ENCODE results near the gene CIAO2A. TPM values are rescaled to one million over a fixed set of nuclear protein-coding genes. Genes with fewer than 3 reads are reported as not detected.

The CIAO2A gene
- total and polyA plus RNA-seq, 8 donors = 51.4 to 73.0 (median 59.2) TPM

DNA sequence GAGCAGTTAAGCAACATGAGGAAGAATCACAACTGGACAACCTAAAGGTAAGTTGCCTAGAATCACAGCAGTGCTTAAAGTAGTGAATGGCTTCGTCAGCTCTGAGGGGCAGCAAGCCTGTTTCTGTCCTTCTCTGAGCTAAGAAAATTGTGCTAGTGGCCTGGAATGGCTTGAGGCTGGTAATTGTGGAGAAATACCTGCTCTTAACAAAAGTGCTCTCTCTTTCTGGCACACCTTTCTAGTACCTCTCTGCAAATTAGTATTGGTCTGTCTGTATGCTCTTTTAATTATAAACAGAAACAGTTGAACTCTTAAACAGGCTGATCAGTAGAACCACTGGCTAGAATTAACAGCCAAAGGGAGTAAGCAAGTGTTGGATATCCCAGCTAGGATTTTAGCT lies 13.7 kb upstream of the CIAO2A start:
- peaks cover 31 to 99% of the 10 kb centered on the region in 2 donors for H3K4me1 ChIP-seq
- H3K27ac ChIP-seq = peak overlapping the region in 1 of 2 donors; percentile 53
- H3K9me3 ChIP-seq = no peaks in the 10 kb centered on the region
- intact Hi-C loops (cut with DNase I) = no loop called here
- no peaks in the 10 kb centered on the region for H3K27me3 ChIP-seq
- peak; percentile 72 for ATAC-seq
- no peak for DNase-seq
- H3K36me3 ChIP-seq = peaks cover 0 to 1% of the 10 kb centered on the region in 2 donors
- H3K4me3 ChIP-seq = no peak overlapping the region
- TF ChIP-seq, protein P1, sequence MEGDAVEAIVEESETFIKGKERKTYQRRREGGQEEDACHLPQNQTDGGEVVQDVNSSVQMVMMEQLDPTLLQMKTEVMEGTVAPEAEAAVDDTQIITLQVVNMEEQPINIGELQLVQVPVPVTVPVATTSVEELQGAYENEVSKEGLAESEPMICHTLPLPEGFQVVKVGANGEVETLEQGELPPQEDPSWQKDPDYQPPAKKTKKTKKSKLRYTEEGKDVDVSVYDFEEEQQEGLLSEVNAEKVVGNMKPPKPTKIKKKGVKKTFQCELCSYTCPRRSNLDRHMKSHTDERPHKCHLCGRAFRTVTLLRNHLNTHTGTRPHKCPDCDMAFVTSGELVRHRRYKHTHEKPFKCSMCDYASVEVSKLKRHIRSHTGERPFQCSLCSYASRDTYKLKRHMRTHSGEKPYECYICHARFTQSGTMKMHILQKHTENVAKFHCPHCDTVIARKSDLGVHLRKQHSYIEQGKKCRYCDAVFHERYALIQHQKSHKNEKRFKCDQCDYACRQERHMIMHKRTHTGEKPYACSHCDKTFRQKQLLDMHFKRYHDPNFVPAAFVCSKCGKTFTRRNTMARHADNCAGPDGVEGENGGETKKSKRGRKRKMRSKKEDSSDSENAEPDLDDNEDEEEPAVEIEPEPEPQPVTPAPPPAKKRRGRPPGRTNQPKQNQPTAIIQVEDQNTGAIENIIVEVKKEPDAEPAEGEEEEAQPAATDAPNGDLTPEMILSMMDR (IDR thresholded peaks at IDR 0.05) = no peak

DNA sequence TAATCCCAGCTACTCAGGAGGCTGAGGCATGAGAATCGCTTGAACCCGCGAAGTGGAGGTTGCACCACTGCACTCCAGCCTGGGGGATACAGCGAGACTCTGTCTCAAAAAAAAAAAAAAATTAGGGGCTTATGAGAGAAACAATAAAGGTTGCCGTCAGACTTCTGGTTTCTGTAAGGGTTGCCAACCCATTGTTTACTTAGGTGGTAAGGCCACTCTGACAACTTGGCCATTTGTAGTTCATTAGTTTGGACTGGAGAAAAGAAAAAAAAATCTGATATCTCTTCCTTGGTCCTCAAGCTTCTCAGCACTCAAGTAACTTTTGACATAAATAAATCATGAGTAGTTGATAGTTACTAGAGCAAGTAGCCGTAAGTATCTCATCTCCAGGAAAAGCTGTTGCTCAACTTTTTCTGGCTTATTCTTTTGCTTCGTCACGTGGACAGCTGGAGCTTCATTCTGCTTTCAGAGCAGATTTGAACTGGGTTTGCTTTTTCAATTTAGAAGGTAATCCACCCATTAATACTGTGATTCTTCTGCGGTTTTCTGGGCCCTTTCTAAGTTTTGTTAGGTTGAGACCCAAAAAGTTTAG lies 11.6 kb upstream of the CIAO2A start:
- Histone ChIP-seq H3K9me3 (no peaks in the 10 kb centered on the region), H3K4me1 (peaks cover 26 to 97% of the 10 kb centered on the region in 2 donors), H3K27ac (peak overlapping the region; percentile 81 to 82), H3K4me3 (no peak overlapping the region), H3K27me3 (no peaks in the 10 kb centered on the region), H3K36me3 (no peaks in the 10 kb centered on the region)
- intact Hi-C loops (cut with DNase I) = no loop called here
- peak; percentile 56 for ATAC-seq
- DNase-seq = peak in 2 of 4 donors; percentile 60 to 78
- TF ChIP-seq, protein P1 (IDR thresholded peaks at IDR 0.05) = no peak

DNA sequence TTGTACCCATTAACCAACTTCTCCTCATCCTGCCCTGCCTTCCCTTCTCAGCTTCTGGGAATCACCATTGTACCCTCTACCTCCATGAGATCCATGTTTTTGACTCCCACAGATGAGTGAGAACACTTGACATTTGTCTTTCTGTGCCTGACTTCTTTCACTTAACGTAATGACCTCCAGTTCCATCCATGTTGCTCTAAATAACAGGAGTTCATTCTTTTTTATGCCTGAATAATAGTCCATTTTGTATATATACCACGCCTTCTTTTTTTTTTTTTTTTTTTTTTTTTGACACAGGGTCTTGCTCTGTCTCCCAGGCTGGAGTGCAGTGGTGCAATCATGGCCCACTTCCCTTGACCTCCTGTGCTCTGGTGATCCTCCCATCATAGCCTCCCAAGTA lies 8.9 kb upstream of the CIAO2A start:
- Histone ChIP-seq H3K27me3 (no peaks in the 10 kb centered on the region), H3K4me3 (no peak overlapping the region), H3K36me3 (no peaks in the 10 kb centered on the region), H3K4me1 (peaks cover 36 to 98% of the 10 kb centered on the region in 2 donors), H3K27ac (no peak overlapping the region), H3K9me3 (no peaks in the 10 kb centered on the region)
- ATAC-seq (no peak), DNase-seq (no peak)
- TF ChIP-seq, protein P1 (IDR thresholded peaks at IDR 0.05) = no peak
- intact Hi-C loops (cut with DNase I) = no loop called here

DNA sequence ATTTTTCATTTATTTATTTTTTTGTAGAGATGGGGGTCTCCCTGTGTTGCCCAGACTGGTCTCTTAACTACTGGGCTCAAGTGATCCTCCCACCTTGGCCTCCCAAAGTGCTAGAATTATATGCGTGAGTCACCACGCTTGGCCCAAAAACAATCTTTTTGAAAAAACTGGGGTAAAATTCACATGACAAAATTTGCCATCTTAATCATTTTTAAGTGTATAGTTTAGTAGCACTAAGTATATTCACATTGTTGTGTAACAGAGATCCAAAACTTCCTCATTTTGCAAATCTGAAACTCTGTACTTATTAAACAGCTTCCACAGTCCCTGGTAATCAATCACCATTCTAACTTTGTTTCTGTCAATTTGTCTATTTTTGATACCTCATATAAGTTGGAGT lies 7.3 kb upstream of the CIAO2A start:
- no peaks in the 10 kb centered on the region for H3K9me3 ChIP-seq
- H3K27ac ChIP-seq = peak overlapping the region; percentile 20 to 42
- ATAC-seq (no peak), DNase-seq (no peak)
- peaks cover 30 to 91% of the 10 kb centered on the region in 2 donors for H3K4me1 ChIP-seq
- no peaks in the 10 kb centered on the region for H3K36me3 ChIP-seq
- TF ChIP-seq, protein P1 (IDR thresholded peaks at IDR 0.05) = no peak
- H3K27me3 ChIP-seq = no peaks in the 10 kb centered on the region
- intact Hi-C loops (cut with DNase I) = no loop called here
- H3K4me3 ChIP-seq = no peak overlapping the region

DNA sequence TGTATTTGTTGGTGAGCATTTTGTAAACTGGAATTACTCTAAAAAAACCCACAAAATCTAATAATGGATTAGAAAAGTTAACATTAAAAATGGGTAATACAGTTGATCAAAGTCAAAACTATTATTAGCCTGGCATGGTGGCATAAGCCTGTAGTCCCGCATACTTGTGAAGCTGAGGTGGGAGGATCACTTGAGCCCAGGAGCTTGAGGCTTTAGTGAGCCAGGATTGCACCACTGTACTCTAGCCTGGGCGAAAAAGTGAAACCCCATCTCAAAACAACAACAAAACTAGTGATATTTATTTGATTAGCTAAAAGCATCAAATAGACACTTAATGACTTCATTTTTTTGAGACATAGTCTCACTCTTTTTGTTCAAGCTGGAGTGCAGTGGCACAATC lies 5.7 kb upstream of the CIAO2A start:
- ATAC-seq (no peak), DNase-seq (no peak)
- Histone ChIP-seq H3K4me1 (peaks cover 24 to 88% of the 10 kb centered on the region in 2 donors), H3K36me3 (no peaks in the 10 kb centered on the region), H3K9me3 (no peaks in the 10 kb centered on the region), H3K4me3 (no peak overlapping the region), H3K27me3 (no peaks in the 10 kb centered on the region), H3K27ac (no peak overlapping the region)
- intact Hi-C loops (cut with DNase I) = no loop called here
- TF ChIP-seq, protein P1 (IDR thresholded peaks at IDR 0.05) = no peak
